Measurements from ENCODE around the gene ZNRD2. TPM values are rescaled to one million over a fixed set of nuclear protein-coding genes. Genes with fewer than 3 reads are reported as not detected.

The ZNRD2 gene
- total and polyA plus RNA-seq, 2 of the 8 experiments (the other 6 are each of a cell fraction or from before 2014, with no cell fraction given), result 53.4 to 125 TPM

- Histone ChIP-seq H3K4ac (replicated peaks; ENCODE audit: insufficient read length, low read depth, low read length) (no peak overlapping the region), H3K79me2 (ENCODE audit: control insufficient read depth in 1 of 2, insufficient read depth in 2 of 2, low read length in 2 of 2) (peaks cover 6 to 16% of the 10 kb centered on the region in 2 experiments), H4K5ac (ENCODE audit: insufficient read length, low read depth, low read length) (no peak overlapping the region), H4K20me1 (replicated peaks in 1 of 2; ENCODE audit: control insufficient read depth in 1 of 2, insufficient read depth in 2 of 2, low read length in 2 of 2) (peaks cover 5 to 39% of the 10 kb centered on the region in 2 experiments), H3K27ac (ENCODE audit: low read depth, low read length) (no peak overlapping the region), H2BK15ac (ENCODE audit: low read length) (no peak overlapping the region), H3K18ac (ENCODE audit: extremely low read depth, low read length) (no peak overlapping the region), H3K4me1 (replicated peaks in 1 of 4; ENCODE audit: control insufficient read depth in 3 of 4, insufficient read depth in 4 of 4, low read length in 3 of 4) (peaks cover 0 to 9% (median 3%) of the 10 kb centered on the region in 4 experiments; a peak in 4 of 7 replicates), H2BK5ac (ENCODE audit: low read depth, low read length) (no peak overlapping the region), H3K23me2 (ENCODE audit: low read depth, low read length) (peaks cover 10% of the 10 kb centered on the region), H3K36me3 (ENCODE audit: control insufficient read depth in 2 of 4, insufficient read depth in 4 of 4, low read length in 3 of 4) (peaks cover 7 to 46% (median 22%) of the 10 kb centered on the region in 4 experiments; a peak in 7 of 8 replicates), H3K4me2 (ENCODE audit: insufficient read depth in 1 of 2, low read depth in 2 of 2, low read length in 2 of 2) (no peak overlapping the region), H2BK12ac (ENCODE audit: low read depth, low read length) (no peak overlapping the region), H3K56ac (replicated peaks; ENCODE audit: insufficient read length, low read depth, low read length) (no peak overlapping the region), H4K8ac (ENCODE audit: extremely low read depth, insufficient read depth, low read length) (no peak overlapping the region), H3K27me3 (replicated peaks in 1 of 4; ENCODE audit: control insufficient read depth in 3 of 4, extremely low read depth in 1 of 4, insufficient read depth in 3 of 4, low read length in 3 of 4) (no peaks in the 10 kb centered on the region), H3K4me3 (ENCODE audit: extremely low read depth in 1 of 4, insufficient read depth in 2 of 4, low read depth in 3 of 4, low read length in 4 of 4) (no peak overlapping the region), H2AK5ac (ENCODE audit: low read depth, low read length) (no peak overlapping the region), H2AFZ (ENCODE audit: low read length) (no peak overlapping the region), H2BK120ac (replicated peaks; ENCODE audit: low read depth, low read length) (no peak overlapping the region), H3K9me3 (ENCODE audit: insufficient read depth in 2 of 2, low read depth in 1 of 2, low read length in 1 of 2) (no peaks in the 10 kb centered on the region), H2BK20ac (ENCODE audit: low read length) (no peak overlapping the region), H3K9ac (replicated peaks in 1 of 4; ENCODE audit: extremely low read depth in 1 of 4, low read depth in 3 of 4, low read length in 3 of 4) (no peak overlapping the region), H3K23ac (ENCODE audit: insufficient read length) (no peak overlapping the region), H3K79me1 (ENCODE audit: low read depth, low read length) (peaks cover 16% of the 10 kb centered on the region), H3K14ac (ENCODE audit: insufficient read length) (no peak overlapping the region), H4K91ac (replicated peaks; ENCODE audit: insufficient read length, low read length) (no peak overlapping the region)
- no peak for FAIRE-seq
- ChIA-PET POLR2A (ENCODE audit: partially characterized antibody) (interaction anchor here (1.0 to 5.7 kb wide), 3 partner anchors 13 to 18 kb away, joined by 4 to 38 read pairs (median 6); partner anchors contain the start of gene SIPA1), CTCF (ENCODE audit: partially characterized antibody) (interaction anchor here (2.1 kb wide), 1 partner anchor 25 kb away, joined by 8 read pairs; no protein-coding TSS in a partner anchor)
- WGBS, 2 experiments (ENCODE audit: extremely low coverage in 1 of 2, insufficient coverage in 1 of 2, insufficient read length in 1 of 2, insufficient replicate concordance in 2 of 2, low coverage in 1 of 2, low lambda C conversion rate in 2 of 2, missing lambda C conversion rate in 1 of 2), result 94% methylated on average over 27 of the region's 29 CpGs; no CpG with 5 or more reads in 1 of the 2 experiments
- DNase-seq (ENCODE audit: low read depth in 1 of 2, low spot score in 2 of 2), result no peak
- TF ChIP-seq E2F6 (IDR thresholded peaks at IDR 0.05) (no peak), SP1 (IDR thresholded peaks at IDR 0.05; ENCODE audit: low read depth, low read length) (no peak), ASH2L (IDR thresholded peaks at IDR 0.05; ENCODE audit: low read length) (no peak), JUND (IDR thresholded peaks at IDR 0.05; ENCODE audit: low read length) (no peak), KDM5A (IDR thresholded peaks at IDR 0.05; ENCODE audit: low read length) (no peak), CBX5 (IDR thresholded peaks at IDR 0.05; ENCODE audit: low read depth, low read length) (no peak), SRF (IDR thresholded peaks at IDR 0.05; ENCODE audit: low read depth, low read length) (no peak), SIRT6 (IDR thresholded peaks at IDR 0.05; ENCODE audit: low read length) (no peak), SUZ12 (IDR thresholded peaks at IDR 0.05; ENCODE audit: low read length) (no peak), CBX8 (IDR thresholded peaks at IDR 0.05; ENCODE audit: borderline replicate concordance, low read depth, low read length) (no peak), MAX (IDR thresholded peaks at IDR 0.05) (no peak), RAD21 (IDR thresholded peaks at IDR 0.05 in 1 of 2, conservative IDR thresholded peaks at IDR 0.05 in 1 of 2; ENCODE audit: low read depth in 2 of 2, low read length in 2 of 2) (no peak)
Observed at GRCh38 chr11:65619281-65619928, 49.1 kb downstream of the ZNRD2 start.
